Measurements from ENCODE around the gene SNX14.
"Not testable (repeated sequence)": the region's sequence is repeated elsewhere in the genome, so short reads cannot be mapped to it uniquely, and the experiment has no call there.

The SNX14 gene

GRCh38 chr6:85581572-85581971, 12.1 kb downstream of the SNX14 start:
- DNase-seq: no peak

GRCh38 chr6:85580878-85581267, 12.8 kb downstream of the SNX14 start:
- no peak for DNase-seq

GRCh38 chr6:85580118-85580877, 13.4 kb downstream of the SNX14 start:
- DNase-seq: no peak

- no peak for DNase-seq
Observed at GRCh38 chr6:85579581-85579980, 14.1 kb downstream of the SNX14 start.

GRCh38 chr6:85576476-85576875, 17.2 kb downstream of the SNX14 start:
- DNase-seq: no peak

GRCh38 chr6:85574932-85575598, 18.6 kb downstream of the SNX14 start:
- DNase-seq: no peak

GRCh38 chr6:85569323-85569722, 24.3 kb downstream of the SNX14 start:
- DNase-seq: no peak

- no peak for DNase-seq
Observed at GRCh38 chr6:85568411-85568810, 25.2 kb downstream of the SNX14 start.

- no peak for DNase-seq
Observed at GRCh38 chr6:85565736-85566135, 27.9 kb downstream of the SNX14 start.

- DNase-seq: not testable (repeated sequence)
Observed at GRCh38 chr6:85564223-85564622, 29.4 kb downstream of the SNX14 start.

GRCh38 chr6:85561750-85562357, 31.8 kb downstream of the SNX14 start:
- DNase-seq: no peak

GRCh38 chr6:85556992-85557668, 36.5 kb downstream of the SNX14 start:
- DNase-seq: no peak

- DNase-seq: no peak
Observed at GRCh38 chr6:85552652-85553051, 41.0 kb downstream of the SNX14 start.

GRCh38 chr6:85551264-85551663, 42.4 kb downstream of the SNX14 start:
- no peak for DNase-seq

GRCh38 chr6:85547719-85548118, 45.9 kb downstream of the SNX14 start:
- no peak for DNase-seq

- no peak for DNase-seq
Observed at GRCh38 chr6:85544776-85545175, 48.9 kb downstream of the SNX14 start.

- DNase-seq: no peak
Observed at GRCh38 chr6:85537055-85537494, 56.6 kb downstream of the SNX14 start.

- DNase-seq: not testable (repeated sequence)
Observed at GRCh38 chr6:85524281-85524680, 69.4 kb downstream of the SNX14 start.

GRCh38 chr6:85516168-85516567, 77.5 kb downstream of the SNX14 start:
- no peak for DNase-seq

- DNase-seq: no peak
Observed at GRCh38 chr6:85506441-85507093, 87.1 kb downstream of the SNX14 start.

- DNase-seq: no peak
Observed at GRCh38 chr6:85498596-85499258, 94.9 kb downstream of the SNX14 start.

- DNase-seq: no peak
Observed at GRCh38 chr6:85496856-85497255, 96.8 kb downstream of the SNX14 start.
